OCI-LY3 (cell line): Measurements from ENCODE around the gene COLEC11.

Experiments
- H2AFZ ChIP-seq: fragments of 200-600, 300-600 bp; shearing (Covaris generic); 2 replicates; pipeline ENCODE4 v1.6.0; 2014; ENCODE audit warnings: antibody characterized with exemption, low read depth, low read length
- H3K27ac ChIP-seq: fragments of 200-600, 300-600 bp; sonication (generic); 2 replicates; pipeline ENCODE4 v1.5.1; 2014; ENCODE audit warnings: mild to moderate bottlenecking, low read length, moderate library complexity, mixed read lengths
- H3K27me3 ChIP-seq: fragments of 200-600, 300-600 bp; sonication (generic); 2 replicates; pipeline ENCODE4 v1.6.1; 2014; ENCODE audit warnings: low read depth, low read length, mixed read lengths
- H3K36me3 ChIP-seq: fragments of 200-600, 300-600 bp; sonication (generic); replicated peaks from 2 replicates; pipeline ENCODE3; 2014; ENCODE audit warnings: low read depth, low read length, mixed read lengths
- H3K4me1 ChIP-seq: fragments of 300-600, 200-600 bp; sonication (generic); 2 replicates; pipeline ENCODE4 v1.6.1; 2014; ENCODE audit warnings: low read length, mixed read lengths
- H3K4me2 ChIP-seq: fragments of 200-600, 300-600 bp; sonication (generic); 2 replicates; pipeline ENCODE4 v1.6.1; 2014; ENCODE audit warnings: low read length, mixed read lengths
- H3K4me3 ChIP-seq: fragments of 300-600, 200-600 bp; sonication (generic); 2 replicates; pipeline ENCODE4 v1.5.1; 2014; ENCODE audit warnings: antibody characterized with exemption, mild to moderate bottlenecking, low read length, moderate library complexity
- H3K79me2 ChIP-seq: fragments of 300-600, 200-600 bp; shearing (Covaris generic); 2 replicates; pipeline ENCODE4 v1.6.1; 2014; ENCODE audit warnings: mild to moderate bottlenecking, low read length, mixed read lengths
- H3K9ac ChIP-seq: fragments of 300-600, 200-600 bp; shearing (Covaris generic); 2 replicates; pipeline ENCODE4 v1.6.0; 2014; ENCODE audit warnings: mild to moderate bottlenecking, low read length, moderate library complexity
- H3K9me3 ChIP-seq: fragments of 200-600, 300-600 bp; shearing (Covaris generic); 2 replicates; pipeline ENCODE4 v1.6.1; 2014; ENCODE audit warnings: low read length, mixed read lengths; ENCODE audit not compliant: insufficient read depth
- H4K20me1 ChIP-seq: fragments of 200-600, 300-600 bp; sonication (generic); 2 replicates; pipeline ENCODE4 v1.6.1; 2016; ENCODE audit warnings: low read length, mixed read lengths; ENCODE audit not compliant: insufficient read depth
- EZH2phosphoT487 ChIP-seq: fragments of 200-600 bp; shearing (Covaris generic); IDR thresholded peaks from 2 replicates; pipeline ENCODE4 v1.6.1; 2018; ENCODE audit warnings: antibody characterized with exemption, mixed run types, low read depth
- TF ChIP-seq, protein P1 (sequence below): fragments of 200-600, 300-600 bp; sonication (generic); IDR thresholded peaks from 2 replicates; pipeline ENCODE4 v1.5.1; 2014; ENCODE audit warnings: antibody characterized with exemption, low read length, low read depth

COLEC11 gene

GRCh38 chr2:3580449-3580848 is 14.5 kb upstream of the COLEC11 start:
- TF ChIP-seq, protein P1, sequence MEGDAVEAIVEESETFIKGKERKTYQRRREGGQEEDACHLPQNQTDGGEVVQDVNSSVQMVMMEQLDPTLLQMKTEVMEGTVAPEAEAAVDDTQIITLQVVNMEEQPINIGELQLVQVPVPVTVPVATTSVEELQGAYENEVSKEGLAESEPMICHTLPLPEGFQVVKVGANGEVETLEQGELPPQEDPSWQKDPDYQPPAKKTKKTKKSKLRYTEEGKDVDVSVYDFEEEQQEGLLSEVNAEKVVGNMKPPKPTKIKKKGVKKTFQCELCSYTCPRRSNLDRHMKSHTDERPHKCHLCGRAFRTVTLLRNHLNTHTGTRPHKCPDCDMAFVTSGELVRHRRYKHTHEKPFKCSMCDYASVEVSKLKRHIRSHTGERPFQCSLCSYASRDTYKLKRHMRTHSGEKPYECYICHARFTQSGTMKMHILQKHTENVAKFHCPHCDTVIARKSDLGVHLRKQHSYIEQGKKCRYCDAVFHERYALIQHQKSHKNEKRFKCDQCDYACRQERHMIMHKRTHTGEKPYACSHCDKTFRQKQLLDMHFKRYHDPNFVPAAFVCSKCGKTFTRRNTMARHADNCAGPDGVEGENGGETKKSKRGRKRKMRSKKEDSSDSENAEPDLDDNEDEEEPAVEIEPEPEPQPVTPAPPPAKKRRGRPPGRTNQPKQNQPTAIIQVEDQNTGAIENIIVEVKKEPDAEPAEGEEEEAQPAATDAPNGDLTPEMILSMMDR: no peak
- TF ChIP-seq EZH2phosphoT487: no peak
- Histone ChIP-seq H3K4me3 (no peak overlapping the region), H3K4me2 (no peak overlapping the region), H3K27me3 (no peaks in the 10 kb centered on the region), H3K9ac (no peak overlapping the region), H3K4me1 (peaks cover 32% of the 10 kb centered on the region), H3K79me2 (peaks cover 55% of the 10 kb centered on the region), H2AFZ (no peak overlapping the region), H4K20me1 (peaks cover 62% of the 10 kb centered on the region), H3K9me3 (no peaks in the 10 kb centered on the region), H3K36me3 (peaks cover 78% of the 10 kb centered on the region), H3K27ac (no peak overlapping the region)

- H3K79me2 ChIP-seq: peaks cover 44% of the 10 kb centered on the region
- peaks cover 52% of the 10 kb centered on the region for H4K20me1 ChIP-seq
- H3K27me3 ChIP-seq: no peaks in the 10 kb centered on the region
- TF ChIP-seq, protein P1: no peak
- TF ChIP-seq EZH2phosphoT487: no peak
- no peak overlapping the region for H3K4me2 ChIP-seq
- no peak overlapping the region for H3K9ac ChIP-seq
- H3K36me3 ChIP-seq: peaks cover 67% of the 10 kb centered on the region
- peaks cover 27% of the 10 kb centered on the region for H3K4me1 ChIP-seq
- H3K4me3 ChIP-seq: no peak overlapping the region
- H2AFZ ChIP-seq: no peak overlapping the region
- no peak overlapping the region for H3K27ac ChIP-seq
- H3K9me3 ChIP-seq: no peaks in the 10 kb centered on the region
Measured at GRCh38 chr2:3581367-3582262, 13.3 kb upstream of the COLEC11 start.

DNA sequence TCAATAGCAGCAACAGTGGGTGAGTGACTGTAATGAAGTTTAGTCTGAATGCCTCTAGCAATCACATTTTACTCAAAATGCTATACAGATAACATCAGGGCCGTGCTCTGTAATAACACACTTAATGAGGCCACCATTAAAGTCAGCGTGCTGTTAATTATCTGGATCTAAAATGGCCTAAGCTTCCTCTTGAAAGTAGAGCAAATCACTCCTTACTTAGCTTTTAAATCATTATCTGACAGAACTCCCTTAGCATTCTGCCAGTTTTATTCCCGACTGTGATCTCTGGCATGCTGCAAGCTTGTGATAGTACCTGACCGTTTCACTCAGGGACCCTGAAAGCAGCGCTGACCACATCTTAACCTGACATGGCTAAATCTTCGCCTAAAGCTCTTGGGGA is 10.8 kb upstream of the COLEC11 start:
- Histone ChIP-seq H3K36me3 (peaks cover 44% of the 10 kb centered on the region), H3K4me1 (0 out of 2 replicates have a peak, but pooled peaks cover 4% of the 10 kb centered on the region), H3K27ac (no peak overlapping the region)

GRCh38 chr2:3584608-3585260 is 10.2 kb upstream of the COLEC11 start:
- peaks cover 22% of the 10 kb centered on the region for H4K20me1 ChIP-seq
- H3K9me3 ChIP-seq: no peaks in the 10 kb centered on the region
- no peak overlapping the region for H3K27ac ChIP-seq
- no peaks in the 10 kb centered on the region for H3K4me1 ChIP-seq
- H2AFZ ChIP-seq: no peak overlapping the region
- no peak for TF ChIP-seq EZH2phosphoT487
- TF ChIP-seq, protein P1: no peak
- no peak overlapping the region for H3K4me2 ChIP-seq
- H3K27me3 ChIP-seq: no peaks in the 10 kb centered on the region
- H3K36me3 ChIP-seq: peaks cover 38% of the 10 kb centered on the region
- no peak overlapping the region for H3K9ac ChIP-seq
- H3K79me2 ChIP-seq: peaks cover 12% of the 10 kb centered on the region
- no peak overlapping the region for H3K4me3 ChIP-seq

More for the DNA sequence above, 10.8 kb upstream of the COLEC11 start:
- H3K9me3 ChIP-seq: no peaks in the 10 kb centered on the region
- no peak overlapping the region for H3K9ac ChIP-seq
- H2AFZ ChIP-seq: no peak overlapping the region
- H3K27me3 ChIP-seq: no peaks in the 10 kb centered on the region
- H3K79me2 ChIP-seq: peaks cover 19% of the 10 kb centered on the region
- TF ChIP-seq, protein P1: no peak
- no peak for TF ChIP-seq EZH2phosphoT487
- no peak overlapping the region for H3K4me3 ChIP-seq
- H4K20me1 ChIP-seq: peaks cover 29% of the 10 kb centered on the region
- H3K4me2 ChIP-seq: no peak overlapping the region
